Uterus (tissue), 2 donors: ENCODE data around the gene KLC1.

ENCODE experiments used
- CTCF ChIP-seq, 4 experiments: fragments of 200-600 bp in 2 of 4; fragments of 450-650 bp in 2 of 4; sonication (generic) in 2 of 4; IDR thresholded peaks; one replicate each; pipeline ENCODE4 v1.5.1; 2016 to 2019; ENCODE audit warnings: antibody characterized with exemption in 4 of 4, mild to moderate bottlenecking in 2 of 4, moderate library complexity in 1 of 4
- POLR2A ChIP-seq, 2 donors: fragments of 450-650 bp; IDR thresholded peaks; one replicate each; pipeline ENCODE4 v1.6.1; 2016; ENCODE audit warnings: antibody characterized with exemption in 2 of 2, mild to moderate bottlenecking in 1 of 2, moderate library complexity in 1 of 2

- TF ChIP-seq CTCF (IDR thresholded peaks at IDR 0.05) (no peak), POLR2A (IDR thresholded peaks at IDR 0.05) (no peak)
Observed at GRCh38 chr14:103727313-103727980, 98.4 kb downstream of the KLC1 start.
